CD4-positive, alpha-beta memory T cell (primary cell): ENCODE data around the gene GRB14. TPM values are rescaled to one million over a fixed set of nuclear protein-coding genes. Genes with fewer than 3 reads are reported as not detected.

ENCODE experiments used
- CTCF ChIA-PET: fragments of 350-600 bp; sonication (Branson Sonifier 250); formaldehyde crosslinking; loops from one replicate; lab custom pipeline; 2021; ENCODE audit warnings: inconsistent platforms; ENCODE audit not compliant: partially characterized antibody; lab: Charles Lee
- POLR2A ChIA-PET: fragments of 350-600 bp; sonication (Branson Sonifier 250); formaldehyde crosslinking; loops from one replicate; lab custom pipeline; 2021; ENCODE audit not compliant: partially characterized antibody; lab: Charles Lee
- DNase-seq, 5 donors: peaks; one replicate each; pipeline versions ENCODE4 v3.0.0 to v3.0.0-alpha.2; 2020 to 2022; ENCODE audit warnings: mixed read lengths in 1 of 5
- H3K27ac ChIP-seq: one replicate; pipeline ENCODE4 v1.7.0; 2013; ENCODE audit warnings: low read depth, low read length
- H3K27me3 ChIP-seq: 2 replicates; pipeline ENCODE4 v1.7.0; 2013; ENCODE audit warnings: mild to moderate bottlenecking, low read length, moderate library complexity; ENCODE audit not compliant: insufficient read depth
- H3K36me3 ChIP-seq: 2 replicates; pipeline ENCODE4 v1.7.0; 2013; ENCODE audit warnings: mild to moderate bottlenecking, low read length, moderate library complexity; ENCODE audit not compliant: insufficient read depth
- H3K4me1 ChIP-seq: 2 replicates; pipeline ENCODE4 v1.7.0; 2013; ENCODE audit warnings: mild to moderate bottlenecking, low read length, moderate library complexity; ENCODE audit not compliant: insufficient read depth
- H3K4me3 ChIP-seq, 2 donors: one replicate each; pipeline ENCODE4 v1.7.0; 2013; ENCODE audit warnings: low read length in 2 of 2, mild to moderate bottlenecking in 1 of 2
- H3K9me3 ChIP-seq, 2 donors: one replicate each; pipeline ENCODE4 v1.7.0; 2013; ENCODE audit warnings: low read length in 2 of 2, control low read depth in 1 of 2; ENCODE audit not compliant: control insufficient read depth in 1 of 2
- H3K27ac Mint-ChIP-seq, 7 donors: one replicate each; pipeline ENCODE4 v1.8.0; 2020 to 2021; ENCODE audit warnings: mixed read lengths in 7 of 7, mild to moderate bottlenecking in 6 of 7, inconsistent platforms in 3 of 7, moderate library complexity in 3 of 7
- H3K27me3 Mint-ChIP-seq, 2 donors: one replicate each; pipeline ENCODE4 v1.8.0; 2020 to 2021; ENCODE audit warnings: mixed read lengths in 2 of 2
- H3K36me3 Mint-ChIP-seq, 2 donors: one replicate each; pipeline ENCODE4 v1.8.0; 2020 to 2021; ENCODE audit warnings: mixed read lengths in 2 of 2, inconsistent platforms in 1 of 2, mild to moderate bottlenecking in 1 of 2
- H3K4me1 Mint-ChIP-seq, 4 donors: one replicate each; pipeline ENCODE4 v1.8.0; 2020 to 2021; ENCODE audit warnings: mixed read lengths in 4 of 4, mild to moderate bottlenecking in 1 of 4
- H3K4me3 Mint-ChIP-seq, 8 donors: one replicate each; pipeline ENCODE4 v1.8.0; 2020 to 2021; ENCODE audit warnings: mixed read lengths in 8 of 8, mild to moderate bottlenecking in 7 of 8, moderate library complexity in 6 of 8, inconsistent platforms in 3 of 8
- H3K9me3 Mint-ChIP-seq, 8 donors: one replicate each; pipeline ENCODE4 v1.8.0; 2020 to 2021; ENCODE audit warnings: mixed read lengths in 8 of 8, mild to moderate bottlenecking in 5 of 8, inconsistent platforms in 3 of 8, moderate library complexity in 1 of 8
- intact Hi-C: fragments of 100-400 bp; cut with micrococcal nuclease; formaldehyde crosslinking; loops from one replicate; pipeline ENCODE4 v1.15.1; 2023
- polyA plus RNA-seq, 2 donors: library from polyadenylated mRNA; unstranded; fragments of 300-500 nt; fragmentation: Illumina TruSeq; gene quantifications; one replicate each; pipeline ENCODE4 v1.2.3, GENCODE V29; 2021
- total RNA-seq, 2 experiments: library from RNA; stranded (reverse); gene quantifications; one replicate each; pipeline ENCODE4 v1.2.3, GENCODE V29; 2021

Gene GRB14
- total and polyA plus RNA-seq, 4 experiments from 2014 or later = not detected

GRCh38 chr2:164498836-164499235 lies 122.4 kb downstream of the GRB14 start:
- H3K27me3 ChIP-seq = no peaks in the 10 kb centered on the region

GRCh38 chr2:164496881-164497280 lies 124.4 kb downstream of the GRB14 start:
- ChIA-PET POLR2A (no interaction called here), CTCF (no interaction called here)
- H3K27me3 Mint-ChIP-seq = no peaks in the 10 kb centered on the region
- Histone ChIP-seq H3K9me3 (no peaks in the 10 kb centered on the region), H3K36me3 (no peaks in the 10 kb centered on the region), H3K27me3 (no peaks in the 10 kb centered on the region), H3K4me1 (no peaks in the 10 kb centered on the region), H3K27ac (no peak overlapping the region), H3K4me3 (no peak overlapping the region)
- no peak overlapping the region for H3K4me3 Mint-ChIP-seq
- no peaks in the 10 kb centered on the region for H3K4me1 Mint-ChIP-seq
- no peak overlapping the region for H3K27ac Mint-ChIP-seq
- H3K36me3 Mint-ChIP-seq = no peaks in the 10 kb centered on the region
- DNase-seq = no peak
- peaks cover 0 to 4% (median 0%) of the 10 kb centered on the region in 8 donors for H3K9me3 Mint-ChIP-seq
- intact Hi-C loops = no loop called here

More at GRCh38 chr2:164498836-164499235, 122.4 kb downstream of the GRB14 start:
- Mint-ChIP-seq H3K4me3 (no peak overlapping the region), H3K36me3 (no peaks in the 10 kb centered on the region), H3K9me3 (peaks cover 0 to under 1% (median 0%) of the 10 kb centered on the region in 8 donors), H3K4me1 (no peaks in the 10 kb centered on the region), H3K27ac (no peak overlapping the region), H3K27me3 (no peaks in the 10 kb centered on the region)
- Histone ChIP-seq H3K9me3 (no peaks in the 10 kb centered on the region), H3K36me3 (no peaks in the 10 kb centered on the region), H3K4me3 (no peak overlapping the region), H3K4me1 (no peaks in the 10 kb centered on the region), H3K27ac (no peak overlapping the region)
- intact Hi-C loops = no loop called here
- ChIA-PET POLR2A (no interaction called here), CTCF (no interaction called here)
- no peak for DNase-seq

- Mint-ChIP-seq H3K36me3 (no peaks in the 10 kb centered on the region), H3K27me3 (no peaks in the 10 kb centered on the region), H3K4me1 (no peaks in the 10 kb centered on the region), H3K27ac (no peak overlapping the region), H3K9me3 (peaks cover 0 to 4% (median 0%) of the 10 kb centered on the region in 8 donors), H3K4me3 (no peak overlapping the region)
- Histone ChIP-seq H3K27ac (no peak overlapping the region), H3K4me1 (no peaks in the 10 kb centered on the region), H3K36me3 (no peaks in the 10 kb centered on the region), H3K4me3 (no peak overlapping the region), H3K9me3 (no peaks in the 10 kb centered on the region), H3K27me3 (no peaks in the 10 kb centered on the region)
- intact Hi-C loops = no loop called here
- ChIA-PET POLR2A (no interaction called here), CTCF (no interaction called here)
- DNase-seq = no peak
Observed at GRCh38 chr2:164496421-164496820, 124.9 kb downstream of the GRB14 start.

GRCh38 chr2:164495491-164496223 lies 125.6 kb downstream of the GRB14 start:
- H3K4me3 Mint-ChIP-seq = no peak overlapping the region

GRCh38 chr2:164485541-164485940 lies 135.7 kb downstream of the GRB14 start:
- no peak for DNase-seq
- Mint-ChIP-seq H3K4me3 (no peak overlapping the region), H3K36me3 (no peaks in the 10 kb centered on the region), H3K4me1 (no peaks in the 10 kb centered on the region), H3K27me3 (no peaks in the 10 kb centered on the region), H3K9me3 (peaks cover 0 to 5% (median 2%) of the 10 kb centered on the region in 8 donors), H3K27ac (no peak overlapping the region)
- Histone ChIP-seq H3K27me3 (no peaks in the 10 kb centered on the region), H3K36me3 (no peaks in the 10 kb centered on the region), H3K9me3 (no peaks in the 10 kb centered on the region), H3K4me3 (no peak overlapping the region), H3K4me1 (no peaks in the 10 kb centered on the region), H3K27ac (no peak overlapping the region)
- intact Hi-C loops = no loop called here
- CTCF ChIA-PET = no interaction called here
- POLR2A ChIA-PET = no interaction called here

More at GRCh38 chr2:164495491-164496223, 125.6 kb downstream of the GRB14 start:
- Histone ChIP-seq H3K27ac (no peak overlapping the region), H3K27me3 (no peaks in the 10 kb centered on the region), H3K36me3 (no peaks in the 10 kb centered on the region), H3K9me3 (no peaks in the 10 kb centered on the region), H3K4me3 (no peak overlapping the region), H3K4me1 (no peaks in the 10 kb centered on the region)
- intact Hi-C loops = no loop called here
- DNase-seq = no peak
- CTCF ChIA-PET = no interaction called here
- Mint-ChIP-seq H3K27me3 (no peaks in the 10 kb centered on the region), H3K27ac (no peak overlapping the region), H3K9me3 (peaks cover 0 to 4% (median 0%) of the 10 kb centered on the region in 8 donors), H3K36me3 (no peaks in the 10 kb centered on the region), H3K4me1 (no peaks in the 10 kb centered on the region)
- POLR2A ChIA-PET = no interaction called here

GRCh38 chr2:164479460-164479859 lies 141.8 kb downstream of the GRB14 start:
- intact Hi-C loops = no loop called here
- H3K27me3 ChIP-seq = no peaks in the 10 kb centered on the region
- no peak for DNase-seq
- Mint-ChIP-seq H3K9me3 (peaks cover 0 to 4% (median 1%) of the 10 kb centered on the region in 8 donors), H3K4me3 (no peak overlapping the region), H3K27me3 (no peaks in the 10 kb centered on the region), H3K4me1 (no peaks in the 10 kb centered on the region), H3K36me3 (no peaks in the 10 kb centered on the region), H3K27ac (no peak overlapping the region)
- no peaks in the 10 kb centered on the region for H3K4me1 ChIP-seq
- H3K4me3 ChIP-seq = no peak overlapping the region
- ChIA-PET CTCF (interaction anchor here (0.6 kb wide), 1 partner anchor 24 kb away, joined by 4 read pairs; no protein-coding TSS in a partner anchor), POLR2A (no interaction called here)
- no peaks in the 10 kb centered on the region for H3K9me3 ChIP-seq
- H3K27ac ChIP-seq = no peak overlapping the region
- H3K36me3 ChIP-seq = no peaks in the 10 kb centered on the region

- Mint-ChIP-seq H3K9me3 (peaks cover 0 to 4% (median 0%) of the 10 kb centered on the region in 8 donors), H3K4me1 (no peaks in the 10 kb centered on the region), H3K36me3 (no peaks in the 10 kb centered on the region), H3K27me3 (no peaks in the 10 kb centered on the region), H3K4me3 (no peak overlapping the region), H3K27ac (no peak overlapping the region)
- Histone ChIP-seq H3K4me1 (no peaks in the 10 kb centered on the region), H3K9me3 (no peaks in the 10 kb centered on the region), H3K27ac (no peak overlapping the region), H3K27me3 (no peaks in the 10 kb centered on the region), H3K36me3 (no peaks in the 10 kb centered on the region), H3K4me3 (no peak overlapping the region)
- DNase-seq = no peak
- ChIA-PET CTCF (no interaction called here), POLR2A (no interaction called here)
- intact Hi-C loops = no loop called here
Observed at GRCh38 chr2:164478205-164478604, 143.1 kb downstream of the GRB14 start.
